Keratinocyte (primary cell): ENCODE results near the gene SLC9A8. TPM values are rescaled to one million over a fixed set of nuclear protein-coding genes. Genes with fewer than 3 reads are reported as not detected.

Source experiments
- DNase-seq: peaks from one replicate; pipeline ENCODE4 v3.0.0-alpha.2; 2011; ENCODE audit warnings: low read depth, missing footprints, low spot score
- FAIRE-seq: peaks from 2 replicates; lab custom pipeline; 2011; peaks lifted over from hg19 to GRCh38; lab: Jason Lieb, UNC
- H2AFZ ChIP-seq: 2 replicates; pipeline ENCODE4 v1.6.0; 2012; ENCODE audit warnings: low read length, control low read depth, inconsistent platforms; ENCODE audit not compliant: control insufficient read depth
- H3K27ac ChIP-seq: 2 replicates; pipeline ENCODE4 v1.5.1; 2011; ENCODE audit warnings: low read length; ENCODE audit not compliant: control insufficient read depth, insufficient read depth
- H3K27me3 ChIP-seq: 3 replicates; pipeline ENCODE4 v1.6.0; 2011; ENCODE audit warnings: low read length; ENCODE audit not compliant: control insufficient read depth, insufficient read depth; ENCODE audit errors: extremely low read depth
- H3K36me3 ChIP-seq, 2 experiments: 2 replicates in 1 of 2; 3 replicates in 1 of 2; pipeline ENCODE4 v1.5.1; 2011; ENCODE audit warnings: low read length in 2 of 2, mild to moderate bottlenecking in 1 of 2; ENCODE audit not compliant: control insufficient read depth in 2 of 2, insufficient read depth in 2 of 2; ENCODE audit errors: extremely low read depth in 1 of 2
- H3K4me1 ChIP-seq: 3 replicates; pipeline ENCODE4 v1.5.1; 2011; ENCODE audit warnings: low read length; ENCODE audit not compliant: control insufficient read depth, insufficient read depth; ENCODE audit errors: extremely low read depth
- H3K4me2 ChIP-seq: 3 replicates; pipeline ENCODE4 v1.6.0; 2011; ENCODE audit warnings: low read depth, low read length; ENCODE audit not compliant: control insufficient read depth, insufficient read depth; ENCODE audit errors: extremely low read depth
- H3K4me3 ChIP-seq, 3 experiments: fragments of 200-600 bp in 1 of 3; sonication (generic) in 1 of 3; 2 replicates in 2 of 3; 3 replicates in 1 of 3; pipeline ENCODE4 v1.5.1; 2011 to 2016; ENCODE audit warnings: low read length in 3 of 3, mild to moderate bottlenecking in 3 of 3, control low read depth in 2 of 3, inconsistent platforms in 1 of 3, low read depth in 1 of 3, mixed read lengths in 1 of 3, mixed run types in 1 of 3, moderate library complexity in 1 of 3; ENCODE audit not compliant: control insufficient read depth in 2 of 3, insufficient read depth in 2 of 3; ENCODE audit errors: extremely low read depth in 1 of 3
- H3K79me2 ChIP-seq: 2 replicates; pipeline ENCODE4 v1.6.0; 2012; ENCODE audit warnings: low read length; ENCODE audit not compliant: control insufficient read depth, insufficient read depth
- H3K9ac ChIP-seq: 3 replicates; pipeline ENCODE4 v1.6.0; 2011; ENCODE audit warnings: low read length; ENCODE audit not compliant: control insufficient read depth, insufficient read depth; ENCODE audit errors: extremely low read depth
- H3K9me1 ChIP-seq: 3 replicates; pipeline ENCODE4 v1.6.0; 2011; ENCODE audit warnings: low read length; ENCODE audit not compliant: control insufficient read depth, insufficient read depth; ENCODE audit errors: extremely low read depth
- H3K9me3 ChIP-seq: 2 replicates; pipeline ENCODE4 v1.5.1; 2012; ENCODE audit warnings: low read depth, low read length; ENCODE audit not compliant: control insufficient read depth
- H4K20me1 ChIP-seq: 3 replicates; pipeline ENCODE4 v1.6.0; 2011; ENCODE audit warnings: low read length; ENCODE audit not compliant: control insufficient read depth, insufficient read depth; ENCODE audit errors: extremely low read depth
- CTCF ChIP-seq, 3 experiments: IDR thresholded peaks in 1 of 3; conservative IDR thresholded peaks in 1 of 3; optimal IDR thresholded peaks in 1 of 3; 2 replicates in 2 of 3; 3 replicates in 1 of 3; pipeline versions ENCODE3 to v1.5.1; 2011; ENCODE audit warnings: low read length in 3 of 3, mild to moderate bottlenecking in 3 of 3, moderate library complexity in 2 of 3, control low read depth in 1 of 3, inconsistent platforms in 1 of 3; ENCODE audit not compliant: insufficient read depth in 2 of 3; ENCODE audit errors: extremely low read depth in 1 of 3
- EZH2 ChIP-seq: IDR thresholded peaks from one replicate; pipeline ENCODE4 v1.6.1; 2012; ENCODE audit warnings: inconsistent platforms, mild to moderate bottlenecking, low read length, moderate library complexity
- dilution Hi-C: fragments of 300-500 bp; cut with MboI; formaldehyde crosslinking; loops from one replicate; pipeline ENCODE4 v1.7.0; 2020; ENCODE audit warnings: low sequenced_read_pairs; ENCODE audit not compliant: extremely low pct_ligation_motif_present
- polyA plus RNA-seq, 5 experiments: library from polyadenylated mRNA; depleted of rRNA in 3 of 5; stranded (reverse) in 3 of 5; stranded (forward) in 1 of 5; unstranded in 1 of 5; fragments of >200 nt; gene quantifications; 1 replicate in 1 of 5; 2 replicates in 3 of 5; 3 replicates in 1 of 5; pipeline versions ENCODE4 v1.2.1 to v1.2.3, GENCODE V29; 2011 to 2012; ENCODE audit warnings: missing spikeins in 2 of 5, low read depth in 1 of 5, low replicate concordance in 1 of 5

The SLC9A8 gene
- polyA plus RNA-seq, 1 donor (not counting 4 experiments of a cell fraction or from before 2014, with no cell fraction given): 1.9 TPM

GRCh38 chr20:49908258-49908565 lies 95.6 kb downstream of the SLC9A8 start:
- Histone ChIP-seq H3K36me3 (peaks cover 23 to 33% of the 10 kb centered on the region in 2 experiments), H3K9me1 (no peaks in the 10 kb centered on the region), H3K4me3 (no peak overlapping the region), H3K9me3 (no peaks in the 10 kb centered on the region), H2AFZ (no peak overlapping the region), H3K27me3 (no peaks in the 10 kb centered on the region), H3K4me2 (no peak overlapping the region), H3K27ac (no peak overlapping the region), H3K4me1 (no peaks in the 10 kb centered on the region), H4K20me1 (peaks cover 6% of the 10 kb centered on the region), H3K79me2 (peaks cover 44% of the 10 kb centered on the region), H3K9ac (no peak overlapping the region)
- TF ChIP-seq CTCF (optimal IDR thresholded peaks at IDR 0.05 in 1 of 3, IDR thresholded peaks at IDR 0.05 in 1 of 3, conservative IDR thresholded peaks at IDR 0.05 in 1 of 3; ENCODE audit: extremely low read depth in 1 of 3, insufficient read depth in 2 of 3, low read length in 3 of 3): no peak
- no peak for TF ChIP-seq EZH2
- FAIRE-seq (no peak), DNase-seq (no peak)
- dilution Hi-C loops: no loop called here

- DNase-seq: no peak
- H3K4me1 ChIP-seq: peaks cover 9% of the 10 kb centered on the region
- peaks cover 2% of the 10 kb centered on the region for H3K9me1 ChIP-seq
- H3K27me3 ChIP-seq: no peaks in the 10 kb centered on the region
- TF ChIP-seq CTCF (optimal IDR thresholded peaks at IDR 0.05 in 1 of 3, IDR thresholded peaks at IDR 0.05 in 1 of 3, conservative IDR thresholded peaks at IDR 0.05 in 1 of 3; ENCODE audit: extremely low read depth in 1 of 3, insufficient read depth in 2 of 3, low read length in 3 of 3) (no peak), EZH2 (no peak)
- no peak overlapping the region for H3K9ac ChIP-seq
- peaks cover 59% of the 10 kb centered on the region for H3K79me2 ChIP-seq
- no peak overlapping the region for H3K4me2 ChIP-seq
- peaks cover 26 to 27% of the 10 kb centered on the region in 2 experiments for H3K36me3 ChIP-seq
- H3K4me3 ChIP-seq: no peak overlapping the region
- no peaks in the 10 kb centered on the region for H3K9me3 ChIP-seq
- H4K20me1 ChIP-seq: peaks cover 3% of the 10 kb centered on the region
- no peak overlapping the region for H3K27ac ChIP-seq
- FAIRE-seq: no peak
- H2AFZ ChIP-seq: no peak overlapping the region
- dilution Hi-C loops: no loop called here
Measured at GRCh38 chr20:49909499-49910339, 97.1 kb downstream of the SLC9A8 start.
